ENCODE measurements around the gene UBP1. TPM values are rescaled to one million over a fixed set of nuclear protein-coding genes. Genes with fewer than 3 reads are reported as not detected.

Gene UBP1
- polyA plus RNA-seq, 1 of the 3 experiments (the other 2 are of a cell fraction) = 45.5 TPM

DNA sequence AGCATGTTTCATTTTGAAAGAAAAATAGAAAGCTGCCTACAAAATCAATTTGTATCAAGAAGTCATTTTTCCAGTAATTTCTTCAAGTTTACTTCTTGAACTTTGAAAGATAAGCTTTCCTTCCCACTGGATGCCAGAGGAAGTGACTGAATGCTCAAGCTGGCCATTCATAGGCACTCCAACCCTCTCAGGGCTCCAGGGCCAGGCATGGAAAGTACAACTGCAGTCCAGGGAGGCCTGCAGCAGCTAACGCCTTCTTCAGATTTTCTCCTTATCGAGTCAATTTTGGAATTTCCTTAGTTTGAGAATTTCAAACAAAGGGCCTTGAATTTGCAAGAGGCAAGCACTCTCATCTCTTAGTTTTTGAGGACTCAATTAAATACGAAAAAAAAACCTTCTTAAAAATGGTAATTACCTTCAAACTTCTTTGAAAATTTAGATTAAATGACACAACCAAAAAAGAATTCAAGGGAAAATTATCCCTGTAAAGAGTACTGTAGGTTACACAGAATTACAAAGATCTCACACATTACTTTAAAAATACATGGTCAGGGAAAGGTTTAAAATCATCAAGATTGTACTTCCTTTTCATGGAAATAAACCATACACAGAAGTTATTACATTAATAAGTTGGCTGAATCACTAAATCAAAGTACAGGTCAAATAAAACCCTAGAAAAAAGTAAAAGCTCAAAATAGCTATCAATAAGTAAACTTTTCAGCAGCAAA lies 2.5 kb downstream of the UBP1 start:
- Histone ChIP-seq H3K36me3 (replicated peaks in 1 of 2; ENCODE audit: control insufficient read depth in 1 of 2, insufficient read depth in 2 of 2, low read length in 1 of 2) (no peaks in the 10 kb centered on the region), H3F3A (replicated peaks; ENCODE audit: insufficient read depth) (peaks cover 32% of the 10 kb centered on the region), H3K27ac (ENCODE audit: low read depth in 2 of 2, low read length in 1 of 2) (peak overlapping the region; percentile 81 to 85), H3K9me3 (no peaks in the 10 kb centered on the region), H2AFZ (ENCODE audit: low read depth) (no peak overlapping the region), H3K4me2 (peak overlapping the region; percentile 85), H3K79me2 (ENCODE audit: insufficient read depth) (peaks cover 71% of the 10 kb centered on the region), H4K20me1 (ENCODE audit: insufficient read depth) (peaks cover 69% of the 10 kb centered on the region), H3K9me2 (no peaks in the 10 kb centered on the region), H3K9ac (peak overlapping the region; percentile 88; the same call in 1 of the 2 replicates), H3K4me1 (ENCODE audit: control insufficient read depth in 1 of 2, insufficient read depth in 2 of 2, low read depth in 1 of 2, low read length in 1 of 2) (peaks cover 16 to 17% of the 10 kb centered on the region in 2 experiments; a peak in 3 of 4 replicates), H3K27me3 (ENCODE audit: insufficient read depth) (no peaks in the 10 kb centered on the region), H3K4me3 (ENCODE audit: low read depth in 2 of 2, low read length in 1 of 2) (peak overlapping the region; percentile 78 to 97)
- POLR2A ChIA-PET = interaction anchor here (0.5 kb wide), 1 partner anchor 247 kb away, joined by 3 read pairs; no protein-coding TSS in a partner anchor
- 26% methylated on average over 3 of the region's 3 CpGs for WGBS (ENCODE audit: low lambda C conversion rate)
- TF ChIP-seq GATA2 (CRISPR knock-in tag; IDR thresholded peaks at IDR 0.05) (no peak), SIN3A (IDR thresholded peaks at IDR 0.05; ENCODE audit: borderline replicate concordance, low read depth, low read length) (no peak), RAD21 (IDR thresholded peaks at IDR 0.05; ENCODE audit: low read length) (no peak)
- CTCF ChIA-PET = interaction anchor here (0.7 to 1.3 kb wide), 4 partner anchors 9 to 306 kb away, joined by 3 to 5 read pairs (median 4); no protein-coding TSS in a partner anchor
- DNase-seq = no peak

DNA sequence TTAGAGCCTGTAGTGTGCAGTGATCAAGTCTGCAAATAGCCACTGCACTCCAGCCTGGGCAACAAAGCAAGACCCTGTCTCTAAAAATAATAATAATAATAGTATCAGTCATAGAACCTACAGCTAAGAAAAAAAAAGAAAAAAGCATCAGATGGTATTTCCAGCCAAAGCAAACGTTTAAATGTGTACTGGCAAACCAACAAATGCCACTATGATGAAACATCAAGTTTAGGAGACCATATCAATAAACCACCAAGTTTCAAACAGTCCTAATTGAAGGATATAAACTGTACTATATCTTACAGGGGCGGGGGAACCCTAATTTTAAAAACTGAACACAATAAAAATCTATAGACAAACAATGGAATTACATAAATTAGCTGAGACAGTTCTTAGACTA lies 6.4 kb downstream of the UBP1 start:
- ChIA-PET CTCF (no interaction called here), POLR2A (no interaction called here)
- Histone ChIP-seq H3K9ac (no peak overlapping the region), H3K9me3 (no peaks in the 10 kb centered on the region), H3K4me3 (ENCODE audit: low read depth in 2 of 2, low read length in 1 of 2) (no peak overlapping the region), H3F3A (replicated peaks; ENCODE audit: insufficient read depth) (peaks cover 15% of the 10 kb centered on the region), H3K9me2 (no peaks in the 10 kb centered on the region), H4K20me1 (ENCODE audit: insufficient read depth) (peaks cover 100% of the 10 kb centered on the region), H3K36me3 (replicated peaks in 1 of 2; ENCODE audit: control insufficient read depth in 1 of 2, insufficient read depth in 2 of 2, low read length in 1 of 2) (no peaks in the 10 kb centered on the region), H2AFZ (ENCODE audit: low read depth) (no peak overlapping the region), H3K27ac (ENCODE audit: low read depth in 2 of 2, low read length in 1 of 2) (0 out of 4 replicates have a peak overlapping the region, but pooled peaks of 1 of the 2 experiments have one; percentile 9), H3K79me2 (ENCODE audit: insufficient read depth) (peaks cover 100% of the 10 kb centered on the region), H3K27me3 (ENCODE audit: insufficient read depth) (no peaks in the 10 kb centered on the region), H3K4me2 (peak overlapping the region; percentile 11; the same call in 1 of the 2 replicates), H3K4me1 (ENCODE audit: control insufficient read depth in 1 of 2, insufficient read depth in 2 of 2, low read depth in 1 of 2, low read length in 1 of 2) (peaks cover 16 to 22% of the 10 kb centered on the region in 2 experiments; a peak in 3 of 4 replicates)
- no peak for DNase-seq
- no peak for TF ChIP-seq FOXJ3 (CRISPR knock-in tag; IDR thresholded peaks at IDR 0.05)
- TF ChIP-seq RFX5 (IDR thresholded peaks at IDR 0.05; ENCODE audit: low read length) = no peak
- TF ChIP-seq RAD21 (IDR thresholded peaks at IDR 0.05; ENCODE audit: low read length) = no peak
- TF ChIP-seq, protein P1, sequence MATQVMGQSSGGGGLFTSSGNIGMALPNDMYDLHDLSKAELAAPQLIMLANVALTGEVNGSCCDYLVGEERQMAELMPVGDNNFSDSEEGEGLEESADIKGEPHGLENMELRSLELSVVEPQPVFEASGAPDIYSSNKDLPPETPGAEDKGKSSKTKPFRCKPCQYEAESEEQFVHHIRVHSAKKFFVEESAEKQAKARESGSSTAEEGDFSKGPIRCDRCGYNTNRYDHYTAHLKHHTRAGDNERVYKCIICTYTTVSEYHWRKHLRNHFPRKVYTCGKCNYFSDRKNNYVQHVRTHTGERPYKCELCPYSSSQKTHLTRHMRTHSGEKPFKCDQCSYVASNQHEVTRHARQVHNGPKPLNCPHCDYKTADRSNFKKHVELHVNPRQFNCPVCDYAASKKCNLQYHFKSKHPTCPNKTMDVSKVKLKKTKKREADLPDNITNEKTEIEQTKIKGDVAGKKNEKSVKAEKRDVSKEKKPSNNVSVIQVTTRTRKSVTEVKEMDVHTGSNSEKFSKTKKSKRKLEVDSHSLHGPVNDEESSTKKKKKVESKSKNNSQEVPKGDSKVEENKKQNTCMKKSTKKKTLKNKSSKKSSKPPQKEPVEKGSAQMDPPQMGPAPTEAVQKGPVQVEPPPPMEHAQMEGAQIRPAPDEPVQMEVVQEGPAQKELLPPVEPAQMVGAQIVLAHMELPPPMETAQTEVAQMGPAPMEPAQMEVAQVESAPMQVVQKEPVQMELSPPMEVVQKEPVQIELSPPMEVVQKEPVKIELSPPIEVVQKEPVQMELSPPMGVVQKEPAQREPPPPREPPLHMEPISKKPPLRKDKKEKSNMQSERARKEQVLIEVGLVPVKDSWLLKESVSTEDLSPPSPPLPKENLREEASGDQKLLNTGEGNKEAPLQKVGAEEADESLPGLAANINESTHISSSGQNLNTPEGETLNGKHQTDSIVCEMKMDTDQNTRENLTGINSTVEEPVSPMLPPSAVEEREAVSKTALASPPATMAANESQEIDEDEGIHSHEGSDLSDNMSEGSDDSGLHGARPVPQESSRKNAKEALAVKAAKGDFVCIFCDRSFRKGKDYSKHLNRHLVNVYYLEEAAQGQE (IDR thresholded peaks at IDR 0.05; ENCODE audit: low read depth, low read length) = no peak
- TF ChIP-seq CHD2 (IDR thresholded peaks at IDR 0.05; ENCODE audit: low read length, partially characterized antibody) = no peak
- no peak for TF ChIP-seq FOXM1 (IDR thresholded peaks at IDR 0.05; ENCODE audit: low read depth)
- WGBS (ENCODE audit: low lambda C conversion rate) = 50% methylated on average over 2 of the region's 2 CpGs
